Trophoblast cell (in vitro differentiated cells and primary cell): ENCODE data around the gene CCDC93.

Source experiments
- DNase-seq, 2 donors: peaks; one replicate each; pipeline ENCODE4 v3.0.0-alpha.2; 2016
- H2AFZ ChIP-seq: 2 replicates; pipeline ENCODE4 v1.6.1; 2013; ENCODE audit warnings: low read length, moderate library complexity, mild to moderate bottlenecking; ENCODE audit not compliant: insufficient read depth, poor library complexity
- H2AK5ac ChIP-seq: 2 replicates; pipeline ENCODE4 v1.6.1; 2013; ENCODE audit warnings: mild to moderate bottlenecking, low read length
- H2BK120ac ChIP-seq: 2 replicates; pipeline ENCODE4 v1.6.1; 2013; ENCODE audit warnings: low read length, mild to moderate bottlenecking, moderate library complexity; ENCODE audit not compliant: insufficient read depth, poor library complexity
- H2BK12ac ChIP-seq: 2 replicates; pipeline ENCODE4 v1.6.1; 2013; ENCODE audit warnings: mild to moderate bottlenecking, low read length, moderate library complexity
- H2BK5ac ChIP-seq: 2 replicates; pipeline ENCODE4 v1.6.1; 2013; ENCODE audit warnings: low read length, low read depth, moderate library complexity, mild to moderate bottlenecking; ENCODE audit not compliant: poor library complexity
- H3K14ac ChIP-seq: 2 replicates; pipeline ENCODE4 v1.6.1; 2013; ENCODE audit warnings: mild to moderate bottlenecking, low read length
- H3K18ac ChIP-seq: 2 replicates; pipeline ENCODE4 v1.6.1; 2013; ENCODE audit warnings: mild to moderate bottlenecking, low read length
- H3K23ac ChIP-seq: 2 replicates; pipeline ENCODE4 v1.6.1; 2013; ENCODE audit warnings: low read length
- H3K27ac ChIP-seq: 2 replicates; pipeline ENCODE4 v1.5.1; 2013; ENCODE audit warnings: low read depth, mild to moderate bottlenecking, inconsistent platforms, low read length, moderate library complexity
- H3K27me3 ChIP-seq: 2 replicates; pipeline ENCODE4 v1.6.1; 2013; ENCODE audit warnings: inconsistent platforms, mild to moderate bottlenecking, low read length, moderate library complexity; ENCODE audit not compliant: insufficient read depth
- H3K36me3 ChIP-seq, 2 experiments: 1 replicate in 1 of 2; 2 replicates in 1 of 2; pipeline ENCODE4 v1.6.1; 2013; ENCODE audit warnings: low read length in 2 of 2, mild to moderate bottlenecking in 2 of 2, moderate library complexity in 1 of 2; ENCODE audit not compliant: insufficient read depth in 2 of 2, control insufficient read depth in 1 of 2
- H3K4ac ChIP-seq: 2 replicates; pipeline ENCODE4 v1.6.1; 2013; ENCODE audit warnings: low read depth, mild to moderate bottlenecking, low read length, moderate library complexity
- H3K4me1 ChIP-seq, 2 experiments: 1 replicate in 1 of 2; 2 replicates in 1 of 2; pipeline ENCODE4 v1.6.1; 2013; ENCODE audit warnings: low read length in 2 of 2, mild to moderate bottlenecking in 2 of 2, moderate library complexity in 1 of 2; ENCODE audit not compliant: insufficient read depth in 2 of 2, control insufficient read depth in 1 of 2
- H3K4me2 ChIP-seq: 2 replicates; pipeline ENCODE4 v1.6.1; 2013; ENCODE audit warnings: inconsistent platforms, mild to moderate bottlenecking, low read length, moderate library complexity
- H3K4me3 ChIP-seq: 2 replicates; pipeline ENCODE4 v1.5.1; 2013; ENCODE audit warnings: mild to moderate bottlenecking, low read depth, low read length, inconsistent platforms
- H3K79me1 ChIP-seq: one replicate; pipeline ENCODE4 v1.6.1; 2013; ENCODE audit warnings: low read length
- H3K79me2 ChIP-seq: 2 replicates; pipeline ENCODE4 v1.6.1; 2013; ENCODE audit warnings: low read length, mild to moderate bottlenecking; ENCODE audit not compliant: control insufficient read depth, insufficient read depth, poor library complexity
- H3K9ac ChIP-seq: 2 replicates; pipeline ENCODE4 v1.6.1; 2013; ENCODE audit warnings: mild to moderate bottlenecking, low read length
- H3K9me3 ChIP-seq: 2 replicates; pipeline ENCODE4 v1.6.1; 2013; ENCODE audit warnings: low read depth, mild to moderate bottlenecking, control low read depth, inconsistent platforms, low read length; ENCODE audit not compliant: insufficient read depth
- H4K12ac ChIP-seq: 2 replicates; pipeline ENCODE4 v1.6.1; 2013; ENCODE audit warnings: low read depth, mild to moderate bottlenecking, low read length, moderate library complexity
- H4K8ac ChIP-seq: 2 replicates; pipeline ENCODE4 v1.6.1; 2013; ENCODE audit warnings: low read depth, mild to moderate bottlenecking, low read length, moderate library complexity
- H4K91ac ChIP-seq: one replicate; pipeline ENCODE4 v1.6.1; 2013; ENCODE audit warnings: low read depth, mild to moderate bottlenecking, low read length, moderate library complexity
- WGBS: extraction: QIAGEN DNeasy Blood & Tissue Kit; methylation state at CpG from one replicate; pipeline ENCODE4 v1.1.7; 2013; ENCODE audit warnings: missing lambda C conversion rate; ENCODE audit not compliant: insufficient read length, insufficient coverage; ENCODE audit errors: extremely low coverage; 5-methylcytosine and 5-hydroxymethylcytosine counted together

CCDC93 gene

GRCh38 chr2:117996525-117996924, 17.3 kb downstream of the CCDC93 start:
- H3K9ac ChIP-seq, result no peak overlapping the region
- no peak overlapping the region for H3K4me3 ChIP-seq
- peaks cover 10 to 35% of the 10 kb centered on the region in 2 experiments for H3K36me3 ChIP-seq
- no peaks in the 10 kb centered on the region for H3K79me1 ChIP-seq
- no peak overlapping the region for H3K27ac ChIP-seq
- WGBS, result no CpG with 5 or more reads among the region's 3 CpGs
- no peaks in the 10 kb centered on the region for H3K27me3 ChIP-seq
- no peak overlapping the region for H3K23ac ChIP-seq
- no peak overlapping the region for H4K8ac ChIP-seq
- no peak overlapping the region for H3K14ac ChIP-seq
- H2BK12ac ChIP-seq, result no peak overlapping the region
- no peak overlapping the region for H4K91ac ChIP-seq
- no peak overlapping the region for H2BK5ac ChIP-seq
- H2AFZ ChIP-seq, result no peak overlapping the region
- no peak overlapping the region for H4K12ac ChIP-seq
- H3K4me2 ChIP-seq, result no peak overlapping the region
- no peak overlapping the region for H2AK5ac ChIP-seq
- no peak overlapping the region for H3K4ac ChIP-seq
- no peak overlapping the region for H3K18ac ChIP-seq
- no peak for DNase-seq
- H3K4me1 ChIP-seq, result peaks cover 0 to 2% of the 10 kb centered on the region in 2 experiments
- no peak overlapping the region for H2BK120ac ChIP-seq
- H3K79me2 ChIP-seq, result no peaks in the 10 kb centered on the region
- H3K9me3 ChIP-seq, result no peaks in the 10 kb centered on the region

GRCh38 chr2:117994729-117995128, 19.1 kb downstream of the CCDC93 start:
- no peaks in the 10 kb centered on the region for H3K27me3 ChIP-seq
- H3K18ac ChIP-seq, result no peak overlapping the region
- H2BK120ac ChIP-seq, result no peak overlapping the region
- H3K79me1 ChIP-seq, result no peaks in the 10 kb centered on the region
- no peak overlapping the region for H2AFZ ChIP-seq
- no peak overlapping the region for H3K23ac ChIP-seq
- no peak overlapping the region for H4K8ac ChIP-seq
- H2BK12ac ChIP-seq, result no peak overlapping the region
- H3K4me3 ChIP-seq, result no peak overlapping the region
- H3K4me2 ChIP-seq, result no peak overlapping the region
- H3K4ac ChIP-seq, result no peak overlapping the region
- no peaks in the 10 kb centered on the region for H3K79me2 ChIP-seq
- no peak overlapping the region for H2BK5ac ChIP-seq
- no CpG with 5 or more reads among the region's 4 CpGs for WGBS
- H3K36me3 ChIP-seq, result peaks cover 10 to 32% of the 10 kb centered on the region in 2 experiments
- H3K9me3 ChIP-seq, result no peaks in the 10 kb centered on the region
- H3K14ac ChIP-seq, result no peak overlapping the region
- no peak overlapping the region for H4K12ac ChIP-seq
- no peak overlapping the region for H4K91ac ChIP-seq
- DNase-seq, result no peak
- no peak overlapping the region for H3K27ac ChIP-seq
- H3K4me1 ChIP-seq, result no peaks in the 10 kb centered on the region
- H3K9ac ChIP-seq, result no peak overlapping the region
- H2AK5ac ChIP-seq, result no peak overlapping the region

- Histone ChIP-seq H2BK12ac (no peak overlapping the region), H2AFZ (no peak overlapping the region), H2AK5ac (no peak overlapping the region), H3K4me1 (no peaks in the 10 kb centered on the region), H3K36me3 (peaks cover 13 to 22% of the 10 kb centered on the region in 2 experiments), H4K12ac (no peak overlapping the region), H3K9ac (no peak overlapping the region), H4K8ac (no peak overlapping the region), H3K4ac (no peak overlapping the region), H3K9me3 (no peaks in the 10 kb centered on the region), H2BK5ac (no peak overlapping the region), H3K79me1 (no peaks in the 10 kb centered on the region), H3K4me2 (no peak overlapping the region), H2BK120ac (no peak overlapping the region), H3K18ac (no peak overlapping the region), H4K91ac (no peak overlapping the region), H3K79me2 (no peaks in the 10 kb centered on the region), H3K14ac (no peak overlapping the region), H3K27me3 (no peaks in the 10 kb centered on the region), H3K27ac (no peak overlapping the region), H3K4me3 (no peak overlapping the region), H3K23ac (no peak overlapping the region)
- no peak for DNase-seq
- no CpG with 5 or more reads among the region's 1 CpG for WGBS
These were observed 23.9 kb downstream of the CCDC93 start for GRCh38 chr2:117989854-117990438.

- Histone ChIP-seq H3K36me3 (peaks cover 7 to 15% of the 10 kb centered on the region in 2 experiments), H2AK5ac (no peak overlapping the region), H3K27me3 (no peaks in the 10 kb centered on the region), H3K4me3 (no peak overlapping the region), H3K18ac (no peak overlapping the region), H3K79me1 (no peaks in the 10 kb centered on the region), H3K4me1 (no peaks in the 10 kb centered on the region), H3K9me3 (no peaks in the 10 kb centered on the region), H3K27ac (no peak overlapping the region), H2BK5ac (no peak overlapping the region), H3K79me2 (no peaks in the 10 kb centered on the region), H3K4me2 (no peak overlapping the region), H3K23ac (no peak overlapping the region), H3K14ac (no peak overlapping the region), H4K91ac (no peak overlapping the region), H4K8ac (no peak overlapping the region), H2BK120ac (no peak overlapping the region), H4K12ac (no peak overlapping the region), H2BK12ac (no peak overlapping the region), H2AFZ (no peak overlapping the region), H3K9ac (no peak overlapping the region), H3K4ac (no peak overlapping the region)
- WGBS, result no CpG with 5 or more reads among the region's 2 CpGs
- DNase-seq, result no peak
These were observed 26.7 kb downstream of the CCDC93 start for GRCh38 chr2:117987121-117987520.
